AG10803 (cell line): ENCODE measurements around the gene C8G.

ENCODE experiments used
- DNase-seq: peaks from one replicate; pipeline ENCODE4 v3.0.0; 2010; ENCODE audit warnings: low read depth
- H3K4me3 ChIP-seq: 2 replicates; pipeline ENCODE4 v1.5.1; 2011; ENCODE audit warnings: mild to moderate bottlenecking, low read length, control low read depth
- TF ChIP-seq, protein P1 (sequence below): conservative IDR thresholded peaks from 2 replicates; pipeline ENCODE4 v1.5.1; 2011; ENCODE audit warnings: mild to moderate bottlenecking, low read length, control low read depth, inconsistent platforms

C8G gene

DNA sequence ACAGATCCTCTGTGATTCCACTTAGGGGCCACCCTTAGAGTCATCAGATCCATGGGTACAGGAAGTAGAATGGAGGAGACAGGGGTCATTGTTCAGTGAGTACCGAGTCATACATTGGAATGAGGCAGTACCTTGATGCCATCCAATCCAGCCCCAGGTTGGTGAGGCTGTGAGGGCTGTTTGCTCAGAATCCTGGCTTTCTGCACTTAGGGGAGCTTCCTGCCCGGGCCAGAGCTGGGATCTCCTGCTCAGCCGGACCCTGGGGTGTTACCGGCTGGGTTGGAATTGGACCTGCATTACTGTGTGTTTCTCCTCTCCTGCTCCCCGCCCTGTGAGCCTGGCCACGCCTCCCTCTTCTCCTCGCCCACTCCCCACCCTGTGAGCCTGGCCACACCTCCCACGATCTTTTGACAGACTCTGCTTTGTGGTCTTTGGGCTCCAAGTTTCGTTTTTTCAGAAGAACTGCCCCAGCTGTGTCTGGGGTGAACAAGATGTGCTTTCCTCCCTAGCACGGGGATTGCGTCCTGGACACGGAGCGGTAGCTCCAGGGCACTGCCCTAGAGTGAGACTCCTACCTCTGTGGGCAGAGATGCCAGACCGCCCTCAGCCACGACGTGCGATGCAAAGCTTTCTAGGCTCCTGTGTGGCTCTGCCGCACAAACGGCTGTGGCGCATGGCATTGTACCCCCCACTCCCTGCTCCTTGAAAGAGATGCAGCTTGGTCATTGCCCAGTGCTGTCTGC, 43.4 kb upstream of the C8G start:
- peak; percentile 44 for DNase-seq
- H3K4me3 ChIP-seq, result peak overlapping the region; percentile 22; the same call in 1 of the 2 replicates
- TF ChIP-seq, protein P1, sequence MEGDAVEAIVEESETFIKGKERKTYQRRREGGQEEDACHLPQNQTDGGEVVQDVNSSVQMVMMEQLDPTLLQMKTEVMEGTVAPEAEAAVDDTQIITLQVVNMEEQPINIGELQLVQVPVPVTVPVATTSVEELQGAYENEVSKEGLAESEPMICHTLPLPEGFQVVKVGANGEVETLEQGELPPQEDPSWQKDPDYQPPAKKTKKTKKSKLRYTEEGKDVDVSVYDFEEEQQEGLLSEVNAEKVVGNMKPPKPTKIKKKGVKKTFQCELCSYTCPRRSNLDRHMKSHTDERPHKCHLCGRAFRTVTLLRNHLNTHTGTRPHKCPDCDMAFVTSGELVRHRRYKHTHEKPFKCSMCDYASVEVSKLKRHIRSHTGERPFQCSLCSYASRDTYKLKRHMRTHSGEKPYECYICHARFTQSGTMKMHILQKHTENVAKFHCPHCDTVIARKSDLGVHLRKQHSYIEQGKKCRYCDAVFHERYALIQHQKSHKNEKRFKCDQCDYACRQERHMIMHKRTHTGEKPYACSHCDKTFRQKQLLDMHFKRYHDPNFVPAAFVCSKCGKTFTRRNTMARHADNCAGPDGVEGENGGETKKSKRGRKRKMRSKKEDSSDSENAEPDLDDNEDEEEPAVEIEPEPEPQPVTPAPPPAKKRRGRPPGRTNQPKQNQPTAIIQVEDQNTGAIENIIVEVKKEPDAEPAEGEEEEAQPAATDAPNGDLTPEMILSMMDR, result no peak

DNA sequence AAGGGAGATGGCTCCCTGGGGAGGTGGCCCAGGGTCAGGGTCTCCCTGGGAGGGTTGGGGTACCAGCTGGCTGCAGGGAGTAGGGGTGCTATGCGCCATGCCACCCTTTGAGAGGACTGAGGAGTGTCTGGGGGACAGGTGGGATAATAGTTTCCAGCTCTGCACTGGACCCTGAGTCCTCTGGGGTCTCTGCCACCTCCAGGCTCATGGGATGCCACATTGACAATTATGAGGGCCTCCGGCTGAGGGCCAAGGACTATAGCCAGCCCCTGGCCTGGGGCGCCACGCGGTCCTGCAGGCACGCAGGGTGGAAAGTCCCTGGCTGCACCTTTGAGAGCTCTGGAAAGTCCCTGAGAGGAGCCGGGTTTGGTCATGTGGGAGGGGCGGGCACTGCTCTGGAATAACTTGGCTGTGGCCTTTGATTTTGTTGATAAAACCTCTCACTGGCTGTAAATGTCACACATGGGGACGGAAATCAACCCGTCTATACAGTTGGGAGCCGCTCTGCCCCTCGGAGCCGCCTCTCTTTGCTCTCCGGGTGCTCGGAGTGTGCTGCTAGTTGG, 42.7 kb upstream of the C8G start:
- peak; percentile 68 for DNase-seq
- no peak overlapping the region; the same call in 1 of the 2 replicates for H3K4me3 ChIP-seq
- TF ChIP-seq, protein P1, result no peak

DNA sequence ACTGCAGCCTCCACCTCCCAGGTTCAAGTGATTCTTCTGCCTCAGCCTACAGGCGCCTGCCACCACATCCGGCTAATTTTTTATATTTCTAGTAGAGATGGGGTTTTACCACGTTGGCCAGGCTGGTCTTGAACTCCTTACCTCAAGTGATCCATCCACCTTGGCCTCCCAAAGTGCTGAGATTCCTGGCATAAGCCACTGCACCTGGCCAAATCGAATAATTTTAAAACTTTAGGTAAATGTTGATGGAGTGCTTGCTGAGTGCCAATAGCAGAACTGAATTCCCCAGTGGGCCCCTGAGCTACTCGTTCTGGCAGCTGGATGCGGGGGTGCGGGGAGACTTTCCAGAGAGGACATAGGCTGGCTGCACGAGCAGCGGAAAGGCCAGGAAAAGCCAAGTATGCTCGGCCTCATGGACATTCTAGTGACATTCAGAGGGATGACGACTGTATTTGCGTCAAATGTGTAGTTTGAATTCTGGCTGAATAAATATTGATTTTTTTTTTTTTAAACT, 41.9 kb upstream of the C8G start:
- H3K4me3 ChIP-seq, result no peak overlapping the region
- DNase-seq, result no peak
- TF ChIP-seq, protein P1, result no peak

DNA sequence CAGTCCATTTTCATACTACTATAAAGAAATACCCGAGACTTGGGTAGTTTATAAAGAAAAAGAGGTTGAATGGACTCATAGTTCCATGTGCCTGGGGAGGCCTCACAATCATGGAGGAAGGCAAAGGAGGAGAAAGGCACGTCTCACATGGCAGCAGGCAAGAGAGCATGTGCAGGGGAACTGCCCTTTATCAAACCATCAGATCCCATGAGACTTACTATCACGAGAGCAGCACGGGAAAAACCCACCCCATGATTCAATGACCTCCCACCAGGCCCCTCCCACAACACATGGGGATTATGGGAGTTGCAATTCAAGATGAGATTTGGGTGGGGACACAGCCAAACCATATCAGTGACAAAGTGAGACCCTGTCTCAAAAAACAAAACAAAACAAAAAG, 38.8 kb upstream of the C8G start:
- no peak for DNase-seq
- TF ChIP-seq, protein P1, result no peak

DNA sequence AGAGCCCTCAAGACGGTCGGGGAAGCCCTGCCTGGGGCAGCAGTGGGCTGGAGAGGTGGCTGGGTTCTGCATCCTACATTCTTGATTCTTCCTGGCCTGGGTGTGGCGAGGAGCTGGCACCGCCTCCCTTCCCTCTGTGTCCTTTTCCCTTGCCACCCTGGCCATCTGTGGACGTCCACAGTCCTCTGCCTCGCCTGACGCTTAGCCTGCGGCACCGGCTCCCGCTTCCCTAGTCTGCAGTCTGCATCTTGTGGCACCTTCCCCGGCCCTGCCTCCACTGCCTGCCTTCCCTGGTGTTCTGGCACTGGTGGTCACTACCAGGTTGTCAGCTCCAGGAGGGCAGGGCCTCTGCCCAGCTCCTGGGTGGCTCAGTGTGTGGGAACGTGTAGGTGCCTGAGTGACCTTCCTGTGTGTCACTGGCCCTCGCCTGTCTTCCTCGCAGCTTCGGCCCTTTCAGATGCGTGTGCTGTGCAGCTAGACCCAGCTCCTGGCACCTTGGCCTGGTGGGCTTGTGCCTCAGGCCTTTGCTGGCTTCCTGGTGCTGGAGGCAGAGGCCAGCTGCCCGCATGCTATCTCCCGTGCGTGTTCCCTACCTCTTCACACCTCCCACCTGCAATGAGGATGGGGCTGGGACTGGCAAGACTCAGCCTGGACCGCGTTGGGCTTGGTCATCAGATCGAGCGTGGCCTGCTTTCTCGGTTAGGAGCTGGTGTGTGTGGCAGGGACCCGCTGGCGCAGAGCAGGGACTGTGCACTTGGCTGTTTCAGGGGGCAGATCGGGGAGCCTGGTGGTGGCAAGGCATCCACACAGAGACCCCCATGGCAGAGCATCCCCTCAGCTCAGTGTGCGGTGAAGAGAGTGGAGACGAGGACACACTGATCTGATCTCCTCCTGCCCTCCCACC, 37.8 kb upstream of the C8G start:
- H3K4me3 ChIP-seq, result no peak overlapping the region
- TF ChIP-seq, protein P1, result no peak
- no peak for DNase-seq

More for the DNA sequence above, 38.8 kb upstream of the C8G start:
- H3K4me3 ChIP-seq, result no peak overlapping the region

DNA sequence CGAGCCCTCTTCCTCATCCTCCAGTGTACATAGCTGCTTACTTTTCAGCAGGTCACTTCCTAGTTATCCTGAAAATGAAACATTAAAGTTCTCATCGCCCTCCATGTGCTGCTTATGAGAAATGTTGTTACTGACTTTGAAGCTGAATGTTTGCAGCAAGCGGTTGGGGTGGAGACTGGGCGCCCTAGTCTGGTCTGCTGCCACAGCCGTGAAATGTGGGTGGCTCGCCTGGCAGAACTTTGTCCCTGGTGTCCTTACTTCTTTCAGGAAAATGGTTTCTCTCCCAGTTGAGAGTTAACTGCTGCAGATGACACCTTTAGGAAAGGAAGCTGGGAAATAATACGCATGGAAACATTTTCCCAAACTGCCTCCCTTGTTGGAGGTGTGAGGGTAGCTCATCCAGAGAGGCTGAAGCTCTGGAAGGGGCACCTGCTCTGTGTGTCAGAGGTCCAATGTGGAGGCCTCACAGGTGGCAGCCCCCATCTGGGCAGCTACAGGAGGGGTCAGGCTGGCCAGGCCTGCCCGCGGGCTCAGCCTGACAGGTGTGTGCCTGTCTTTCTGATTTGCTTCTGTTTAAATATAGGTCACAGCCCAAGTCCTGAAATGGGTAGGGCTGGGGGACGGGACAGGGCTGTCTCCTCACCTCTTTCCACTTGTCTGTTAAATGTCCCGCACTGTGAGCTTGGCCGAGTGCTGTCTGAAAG, 34.7 kb upstream of the C8G start:
- no peak for DNase-seq
- H3K4me3 ChIP-seq, result no peak overlapping the region
- TF ChIP-seq, protein P1, result no peak
